ENCODE data around the gene PSMA6.
"Not testable (repeated sequence)": the region's sequence is repeated elsewhere in the genome, so short reads cannot be mapped to it uniquely, and the experiment has no call there.

PSMA6 gene

DNA sequence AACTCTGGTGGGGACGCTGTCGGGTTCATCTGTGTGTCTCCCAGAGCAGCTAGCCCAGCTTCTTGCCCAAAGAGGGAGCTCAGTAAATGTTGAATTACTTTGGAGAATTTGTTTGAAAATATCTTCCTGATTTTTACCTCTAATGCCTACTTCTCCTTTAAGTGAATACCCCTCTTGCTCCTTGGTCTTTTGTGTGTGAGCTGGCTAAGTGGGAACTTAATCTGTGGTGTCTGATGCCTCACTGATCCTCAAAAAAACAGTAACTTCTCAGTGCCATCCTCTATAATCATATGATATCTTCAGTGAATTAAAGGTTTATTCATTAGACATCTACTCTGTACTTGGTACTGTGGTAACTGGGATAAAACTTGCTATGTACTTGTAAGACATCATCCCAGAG is 7.7 kb upstream of the PSMA6 start:
- DNase-seq (ENCODE audit: low read depth in 2 of 2, low spot score in 1 of 2), result no peak

GRCh38 chr14:35285168-35286002 is 6.8 kb upstream of the PSMA6 start:
- no peak for DNase-seq (ENCODE audit: low read depth in 2 of 2, low spot score in 1 of 2)

- DNase-seq (ENCODE audit: low read depth in 2 of 2, low spot score in 1 of 2), result no peak
Measured at GRCh38 chr14:35286003-35286600, 6.1 kb upstream of the PSMA6 start.

- DNase-seq (ENCODE audit: low read depth in 2 of 2, low spot score in 1 of 2), result no peak
Measured at GRCh38 chr14:35286707-35287106, 5.5 kb upstream of the PSMA6 start.

GRCh38 chr14:35287431-35288013 is 4.7 kb upstream of the PSMA6 start:
- DNase-seq (ENCODE audit: low read depth in 2 of 2, low spot score in 1 of 2), result no peak

DNA sequence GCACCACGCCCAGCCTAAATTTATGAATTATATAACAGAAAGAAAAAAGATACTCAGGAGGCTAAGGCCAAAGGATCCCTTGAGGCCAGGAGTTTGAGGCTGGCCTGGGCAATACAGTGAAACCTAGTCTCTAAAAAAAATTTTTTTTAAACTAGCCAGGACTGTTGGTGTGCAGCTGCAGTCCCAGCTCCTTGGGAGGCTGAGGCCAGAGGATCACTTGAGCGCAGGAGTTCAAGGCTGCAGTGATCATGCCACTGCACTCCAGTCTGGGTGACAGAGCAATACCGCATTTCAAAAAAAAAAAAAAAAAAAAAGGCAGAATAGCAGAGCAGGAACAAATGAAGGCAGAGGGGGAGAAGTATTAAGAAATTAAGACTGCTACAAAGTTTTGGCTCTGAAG is 2.6 kb upstream of the PSMA6 start:
- no peak for DNase-seq (ENCODE audit: low read depth in 2 of 2, low spot score in 1 of 2)

- no peak for DNase-seq (ENCODE audit: low read depth in 2 of 2, low spot score in 1 of 2)
Measured at GRCh38 chr14:35292770-35293561, 784 bp downstream of the PSMA6 start.

- DNase-seq (ENCODE audit: low read depth in 2 of 2, low spot score in 1 of 2), result no peak
Measured at GRCh38 chr14:35295845-35296161, 3.6 kb downstream of the PSMA6 start.

GRCh38 chr14:35296545-35296944 is 4.4 kb downstream of the PSMA6 start:
- DNase-seq (ENCODE audit: low read depth in 2 of 2, low spot score in 1 of 2), result no peak

DNA sequence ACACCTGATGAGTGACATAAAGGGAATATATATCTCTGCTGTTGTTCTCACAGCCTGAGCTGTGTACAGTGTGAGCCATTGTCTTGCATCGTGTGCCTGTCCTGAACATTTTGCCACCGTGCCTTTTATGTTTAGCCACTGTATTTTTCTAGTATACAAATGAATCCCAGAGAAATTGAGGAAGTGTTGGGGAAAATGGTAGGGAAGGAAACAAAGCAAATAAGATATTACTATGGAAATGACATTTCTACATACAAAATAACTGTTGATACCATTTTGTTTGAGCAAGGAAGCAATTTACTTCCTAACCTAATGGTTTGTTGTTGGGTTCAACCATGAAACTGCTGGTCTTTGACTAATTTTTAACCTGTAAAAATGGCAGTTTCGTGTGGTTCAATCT is 5.5 kb downstream of the PSMA6 start:
- DNase-seq (ENCODE audit: low read depth in 2 of 2, low spot score in 1 of 2), result no peak

GRCh38 chr14:35298351-35298750 is 6.2 kb downstream of the PSMA6 start:
- no peak for DNase-seq (ENCODE audit: low read depth in 2 of 2, low spot score in 1 of 2)

DNA sequence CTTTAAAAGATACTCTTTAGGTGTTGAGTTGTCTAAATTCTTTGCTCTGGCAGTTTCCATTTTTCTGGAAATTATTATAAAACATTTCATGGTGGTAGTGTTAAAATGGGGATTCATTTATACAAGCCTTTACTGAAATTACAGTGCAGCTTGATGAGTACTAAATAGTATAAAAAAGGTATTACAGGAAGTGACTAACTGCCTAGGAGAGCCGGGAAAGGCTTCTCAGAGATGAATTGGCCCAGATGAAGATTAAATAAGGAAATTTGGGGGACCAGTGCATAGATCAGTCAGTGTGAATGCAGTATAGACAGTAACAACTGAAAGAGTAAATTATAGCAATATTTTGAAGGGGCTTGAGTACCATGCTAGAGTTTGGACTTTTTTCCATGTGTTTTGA is 7.5 kb downstream of the PSMA6 start:
- no peak for DNase-seq (ENCODE audit: low read depth in 2 of 2, low spot score in 1 of 2)

DNA sequence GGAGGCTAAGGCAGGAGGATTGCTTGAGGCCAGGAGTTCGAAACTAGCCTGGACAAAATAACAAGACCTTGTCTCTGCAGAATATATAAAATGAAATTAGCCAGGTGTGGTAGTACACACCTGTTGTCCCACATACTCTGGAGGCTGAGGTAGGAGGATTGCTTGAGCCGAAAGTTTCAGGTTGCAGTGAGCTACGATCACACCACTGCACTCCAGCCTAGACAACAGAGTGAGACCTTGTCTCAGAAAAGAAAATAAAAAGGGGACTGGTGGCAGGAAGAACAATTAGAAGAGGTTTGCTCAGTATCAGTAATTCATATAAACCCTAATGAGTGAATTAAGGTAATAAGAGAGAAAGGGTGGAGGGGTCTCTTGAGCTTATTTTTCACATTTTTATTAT is 8.0 kb downstream of the PSMA6 start:
- DNase-seq (ENCODE audit: low read depth in 2 of 2, low spot score in 1 of 2), result no peak

GRCh38 chr14:35301334-35301733 is 9.2 kb downstream of the PSMA6 start:
- not testable (repeated sequence) for DNase-seq (ENCODE audit: low read depth in 2 of 2, low spot score in 1 of 2)

- DNase-seq (ENCODE audit: low read depth in 2 of 2, low spot score in 1 of 2), result no peak
Measured at GRCh38 chr14:35301735-35302528, 9.8 kb downstream of the PSMA6 start.

- no peak for DNase-seq (ENCODE audit: low read depth in 2 of 2, low spot score in 1 of 2)
Measured at GRCh38 chr14:35303149-35303935, 11.2 kb downstream of the PSMA6 start.

DNA sequence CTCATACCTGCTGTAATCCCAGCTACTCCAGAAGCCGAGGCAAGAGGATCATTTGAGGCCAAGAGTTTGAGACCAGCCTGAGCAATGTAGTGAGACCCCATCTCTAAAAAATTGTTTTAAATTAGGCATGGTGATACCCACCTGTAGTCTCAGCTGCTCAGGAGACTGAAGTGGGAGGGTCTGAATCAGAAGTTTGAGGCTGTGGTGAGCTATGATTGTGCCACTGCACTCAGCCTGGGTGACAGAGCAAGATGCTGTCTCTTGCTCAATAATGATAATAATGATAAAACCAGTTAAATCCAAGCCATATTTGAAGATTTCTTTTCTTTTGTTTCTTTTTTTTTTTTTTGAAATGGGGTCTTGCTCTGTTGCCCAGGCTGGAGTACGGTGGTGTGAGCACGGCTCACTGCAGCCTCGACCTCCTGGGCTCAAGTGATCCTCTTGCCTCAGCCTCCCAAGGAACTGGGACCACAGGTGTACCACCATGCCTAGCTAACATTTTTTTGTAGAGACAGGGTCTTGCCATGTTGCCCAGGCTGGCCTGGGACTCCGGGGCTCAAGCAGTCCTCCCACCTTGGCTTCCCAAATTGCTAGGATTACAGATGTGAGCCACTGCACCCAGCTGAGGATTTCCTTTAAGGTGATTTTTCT is 12.8 kb downstream of the PSMA6 start:
- no peak for DNase-seq (ENCODE audit: low read depth in 2 of 2, low spot score in 1 of 2)

GRCh38 chr14:35305633-35306032 is 13.5 kb downstream of the PSMA6 start:
- no peak for DNase-seq (ENCODE audit: low read depth in 2 of 2, low spot score in 1 of 2)

- DNase-seq (ENCODE audit: low read depth in 2 of 2, low spot score in 1 of 2), result no peak
Measured at GRCh38 chr14:35306114-35306513, 13.9 kb downstream of the PSMA6 start.

GRCh38 chr14:35317820-35318219 is 25.6 kb downstream of the PSMA6 start:
- no peak for DNase-seq (ENCODE audit: low read depth in 2 of 2, low spot score in 1 of 2)
